COLO829 (cell line): ENCODE data around the gene ABCF3.

Experiments
- DNase-seq: peaks from one replicate; pipeline ENCODE4 v3.0.0; 2012; ENCODE audit warnings: low spot score

ABCF3 gene

DNA sequence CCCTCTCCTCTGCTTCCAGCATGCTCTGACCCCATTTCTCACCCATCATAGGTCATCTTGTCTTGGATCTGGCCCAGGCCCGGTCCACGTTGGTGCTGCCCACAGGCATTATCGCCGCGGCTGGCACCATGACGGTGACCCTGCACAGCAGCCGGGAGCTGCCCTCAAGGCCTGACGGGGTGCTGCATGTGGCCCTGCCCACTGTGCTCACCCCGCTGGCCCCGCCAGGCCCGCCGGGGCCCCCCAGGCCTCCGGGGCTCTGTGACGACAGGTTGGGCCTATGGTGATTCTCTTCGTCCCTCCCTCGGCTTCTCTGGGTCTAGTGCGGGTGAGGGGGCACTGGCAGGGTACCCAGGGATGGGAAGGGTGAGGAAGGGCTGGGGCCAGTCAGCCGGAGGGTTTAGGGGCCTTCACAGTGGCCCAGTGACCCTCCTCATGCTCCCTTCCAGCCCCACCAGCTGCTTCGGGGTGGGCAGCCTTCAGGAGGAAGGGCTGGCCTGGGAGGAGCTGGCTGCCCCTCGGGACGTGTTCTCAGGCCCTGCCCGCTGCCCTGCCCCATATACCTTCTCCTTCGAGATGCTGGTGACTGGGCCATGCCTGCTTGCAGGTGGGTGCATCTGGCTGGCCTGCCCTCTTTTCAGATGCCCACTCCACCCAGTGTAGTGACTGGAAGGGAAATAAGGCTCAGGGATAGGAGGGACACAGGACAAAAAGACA lies 47.3 kb downstream of the ABCF3 start:
- no peak for DNase-seq

DNA sequence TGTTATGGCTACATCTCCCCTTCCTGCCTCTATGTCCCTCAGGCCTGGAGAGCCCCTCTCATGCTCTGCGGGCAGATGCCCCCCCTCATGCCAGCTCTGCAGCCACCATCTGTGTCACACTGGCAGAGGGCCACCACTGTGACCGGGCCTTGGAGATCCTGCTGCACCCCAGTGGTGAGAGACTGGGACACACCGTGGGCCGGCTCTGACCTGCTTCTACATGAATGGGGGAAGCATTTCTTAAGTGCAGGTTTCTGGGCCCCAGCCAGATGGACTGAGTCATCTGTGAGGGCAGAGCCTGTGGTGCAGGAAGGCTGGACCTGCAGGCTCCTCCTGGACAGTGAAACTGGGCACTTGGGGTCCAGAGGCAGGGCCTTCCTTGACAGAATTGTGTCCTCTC lies 48.2 kb downstream of the ABCF3 start:
- peak; percentile 58 for DNase-seq

DNA sequence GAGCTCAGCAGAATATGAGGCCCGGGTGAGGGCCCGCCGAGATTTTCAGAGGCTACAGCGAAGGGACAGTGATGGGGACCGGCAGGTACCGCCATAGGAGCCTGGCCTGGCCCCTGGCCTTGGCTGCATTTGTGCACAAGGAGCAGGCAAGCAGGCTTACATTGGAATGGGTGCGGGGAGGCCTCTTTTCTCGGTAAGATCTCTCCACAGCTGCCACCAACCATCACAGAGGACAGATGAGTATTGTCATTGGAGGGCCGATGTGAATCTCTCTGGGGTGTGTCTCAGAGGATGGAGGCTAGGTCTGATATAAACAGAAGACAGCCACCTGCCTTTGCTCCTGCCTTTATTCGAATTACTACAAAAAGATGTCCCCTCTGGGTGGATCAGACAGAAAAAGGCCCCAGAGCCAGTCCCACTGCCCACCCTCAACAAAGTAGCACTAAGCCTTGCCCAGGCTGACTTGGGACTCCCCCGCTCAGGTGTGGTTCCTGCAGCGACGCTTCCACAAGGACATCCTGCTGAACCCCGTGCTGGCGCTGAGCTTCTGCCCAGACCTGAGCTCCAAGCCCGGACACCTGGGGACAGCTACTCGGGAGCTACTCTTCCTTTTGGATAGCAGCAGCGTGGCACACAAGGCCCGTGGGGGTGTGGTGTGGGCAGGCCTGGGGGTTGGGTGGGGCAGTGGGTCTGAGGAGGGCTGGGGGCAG lies 48.8 kb downstream of the ABCF3 start:
- no peak for DNase-seq

DNA sequence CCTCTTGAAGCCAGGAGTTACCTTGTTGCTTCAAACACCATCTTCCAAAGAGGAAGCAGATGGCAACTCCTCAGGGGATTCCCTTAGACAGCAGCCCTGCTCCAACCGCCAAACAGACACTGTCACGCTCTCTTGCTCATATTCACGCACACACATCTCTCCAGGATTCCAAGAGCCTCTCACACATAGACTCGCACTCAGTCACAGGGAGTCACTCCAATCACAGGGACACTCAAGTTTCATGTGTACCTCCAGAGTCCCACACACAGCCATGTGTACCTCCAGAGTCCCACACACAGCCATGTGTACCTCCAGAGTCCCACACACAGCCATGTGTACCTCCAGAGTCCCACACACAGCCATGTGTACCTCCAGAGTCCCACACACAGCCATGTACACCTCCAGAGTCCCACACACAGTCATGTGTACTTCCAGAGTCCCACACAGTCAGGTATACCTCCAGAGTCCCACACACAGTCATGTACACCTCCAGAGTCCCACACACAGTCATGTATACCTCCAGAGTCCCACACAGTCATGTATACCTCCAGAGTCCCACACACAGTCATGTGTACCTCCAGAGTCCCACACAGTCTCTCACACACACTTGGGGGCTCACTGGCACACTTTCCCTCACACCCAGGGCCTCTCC lies 49.5 kb downstream of the ABCF3 start:
- DNase-seq = no peak

DNA sequence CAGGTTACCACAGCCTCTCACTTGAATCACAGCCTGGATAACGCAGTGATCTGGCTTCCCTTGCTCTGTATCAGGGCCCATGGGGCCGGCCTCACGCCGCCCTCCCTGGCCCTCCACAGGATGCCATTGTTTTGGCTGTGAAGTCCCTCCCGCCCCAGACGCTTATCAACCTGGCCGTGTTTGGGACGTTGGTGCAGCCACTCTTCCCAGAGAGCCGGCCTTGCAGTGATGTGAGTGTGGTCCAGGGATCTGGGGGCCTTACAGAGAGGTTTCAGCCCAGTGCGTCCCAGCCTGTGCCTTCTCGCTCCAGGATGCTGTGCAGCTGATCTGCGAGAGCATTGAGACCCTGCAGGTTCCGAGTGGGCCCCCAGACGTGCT lies 50.0 kb downstream of the ABCF3 start:
- no peak for DNase-seq

DNA sequence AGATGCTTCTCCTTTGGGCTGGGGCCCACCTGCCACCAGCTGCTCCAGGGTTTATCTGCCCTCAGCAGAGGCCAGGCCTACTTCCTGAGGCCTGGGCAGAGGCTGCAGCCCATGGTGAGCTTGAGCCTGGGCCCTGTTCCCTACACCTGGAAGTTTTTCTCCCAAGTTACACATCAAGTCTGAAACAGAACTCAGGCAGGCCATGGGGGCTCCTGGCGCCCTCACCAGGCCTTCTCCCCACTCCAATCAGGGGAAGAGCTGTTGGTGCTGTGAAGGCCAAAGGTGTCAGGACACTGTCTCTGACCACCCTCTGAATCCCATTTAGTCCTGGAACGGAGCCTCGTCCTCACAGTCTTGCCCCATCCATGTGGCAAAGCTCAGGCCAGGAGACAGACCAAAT lies 50.6 kb downstream of the ABCF3 start:
- no peak for DNase-seq

DNA sequence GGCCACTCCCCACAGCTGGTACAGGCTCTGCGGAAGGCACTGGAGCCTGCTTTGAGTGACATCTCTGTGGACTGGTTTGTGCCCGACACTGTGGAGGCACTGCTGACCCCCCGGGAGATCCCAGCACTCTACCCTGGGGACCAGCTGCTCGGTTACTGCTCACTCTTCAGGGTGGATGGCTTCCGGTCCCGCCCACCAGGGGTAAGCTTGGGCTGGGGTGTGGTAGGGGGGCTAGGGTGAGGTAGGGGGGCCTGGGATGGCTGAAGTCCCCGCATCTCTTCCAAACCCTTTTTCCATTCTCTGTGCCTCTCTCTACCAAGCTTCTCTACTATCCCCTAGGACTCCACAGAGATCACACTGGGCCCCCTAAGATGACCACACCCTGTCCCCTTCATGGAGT lies 51.2 kb downstream of the ABCF3 start:
- no peak for DNase-seq

DNA sequence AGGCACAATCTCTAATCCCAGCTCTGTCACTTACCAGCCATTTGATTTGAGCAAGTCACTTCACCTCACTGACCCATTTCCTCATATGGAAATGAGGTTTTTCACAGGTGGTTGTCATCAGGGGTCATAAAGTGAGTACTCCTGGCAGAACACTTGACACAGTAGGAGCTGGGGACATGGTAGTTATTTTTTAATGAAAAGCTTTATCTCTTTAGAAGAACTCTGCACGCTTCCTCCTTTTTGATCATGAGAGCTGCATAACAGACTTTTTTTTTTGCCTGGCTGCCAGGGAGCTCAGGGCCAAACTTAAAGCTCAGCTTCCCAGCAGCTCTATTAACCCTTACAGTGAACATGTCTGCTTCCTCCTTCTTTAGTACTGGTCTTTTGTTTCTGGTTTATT lies 51.8 kb downstream of the ABCF3 start:
- DNase-seq = no peak

DNA sequence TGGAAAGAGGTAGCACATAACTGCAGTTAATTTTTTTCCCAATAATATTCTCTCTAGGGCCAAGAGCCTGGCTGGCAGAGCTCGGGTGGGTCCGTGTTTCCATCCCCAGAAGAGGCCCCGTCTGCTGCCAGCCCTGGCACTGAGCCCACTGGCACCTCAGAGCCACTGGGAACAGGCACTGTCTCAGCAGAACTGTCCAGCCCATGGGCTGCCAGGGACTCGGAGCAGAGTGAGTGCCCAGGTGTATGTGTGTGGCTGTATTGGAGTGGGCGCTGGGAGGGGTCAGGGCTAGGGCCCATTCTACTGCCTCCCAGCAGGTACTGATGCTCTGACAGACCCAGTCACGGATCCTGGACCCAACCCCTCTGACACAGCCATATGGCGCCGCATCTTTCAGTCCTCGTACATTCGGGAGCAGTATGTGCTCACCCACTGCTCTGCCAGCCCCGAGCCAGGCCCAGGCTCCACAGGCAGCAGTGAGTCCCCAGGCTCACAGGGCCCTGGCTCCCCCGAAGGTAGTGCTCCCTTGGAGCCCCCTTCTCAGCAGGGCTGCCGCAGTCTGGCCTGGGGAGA lies 52.3 kb downstream of the ABCF3 start:
- no peak for DNase-seq

DNA sequence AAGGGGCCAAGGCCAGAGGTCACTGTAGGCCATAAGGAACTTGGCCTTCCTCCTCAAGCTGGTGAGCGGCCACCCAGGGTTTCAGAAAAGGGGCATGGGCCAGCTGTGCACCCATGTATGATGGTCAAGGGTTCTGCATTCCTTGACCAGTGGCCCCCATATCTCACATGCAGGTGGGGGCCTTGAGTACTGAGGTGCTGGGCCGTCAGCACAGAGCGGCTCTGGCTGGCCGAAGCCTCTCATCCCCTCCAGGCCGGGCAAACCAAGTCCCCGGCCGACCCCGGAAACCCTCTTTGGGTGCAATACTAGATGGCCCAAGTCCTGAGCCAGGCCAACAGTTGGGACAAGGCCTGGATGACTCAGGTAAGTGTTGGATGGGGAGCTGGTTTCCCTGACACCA lies 53.2 kb downstream of the ABCF3 start:
- no peak for DNase-seq

DNA sequence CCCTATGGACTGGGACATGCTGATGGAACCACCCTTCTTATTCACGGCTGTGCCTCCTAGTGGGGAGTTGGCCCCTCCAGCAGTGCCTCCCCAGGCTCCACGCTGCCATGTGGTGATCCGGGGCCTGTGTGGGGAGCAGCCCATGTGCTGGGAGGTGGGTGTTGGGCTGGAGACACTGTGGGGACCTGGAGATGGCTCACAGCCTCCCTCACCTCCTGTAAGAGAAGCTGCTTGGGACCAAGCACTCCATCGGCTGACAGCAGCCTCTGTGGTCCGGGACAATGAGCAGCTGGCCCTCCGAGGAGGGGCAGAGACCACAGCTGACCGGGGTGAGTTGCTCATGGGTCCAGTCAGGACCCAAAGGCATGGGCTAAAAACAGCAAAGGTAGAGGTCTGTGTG lies 53.7 kb downstream of the ABCF3 start:
- no peak for DNase-seq

DNA sequence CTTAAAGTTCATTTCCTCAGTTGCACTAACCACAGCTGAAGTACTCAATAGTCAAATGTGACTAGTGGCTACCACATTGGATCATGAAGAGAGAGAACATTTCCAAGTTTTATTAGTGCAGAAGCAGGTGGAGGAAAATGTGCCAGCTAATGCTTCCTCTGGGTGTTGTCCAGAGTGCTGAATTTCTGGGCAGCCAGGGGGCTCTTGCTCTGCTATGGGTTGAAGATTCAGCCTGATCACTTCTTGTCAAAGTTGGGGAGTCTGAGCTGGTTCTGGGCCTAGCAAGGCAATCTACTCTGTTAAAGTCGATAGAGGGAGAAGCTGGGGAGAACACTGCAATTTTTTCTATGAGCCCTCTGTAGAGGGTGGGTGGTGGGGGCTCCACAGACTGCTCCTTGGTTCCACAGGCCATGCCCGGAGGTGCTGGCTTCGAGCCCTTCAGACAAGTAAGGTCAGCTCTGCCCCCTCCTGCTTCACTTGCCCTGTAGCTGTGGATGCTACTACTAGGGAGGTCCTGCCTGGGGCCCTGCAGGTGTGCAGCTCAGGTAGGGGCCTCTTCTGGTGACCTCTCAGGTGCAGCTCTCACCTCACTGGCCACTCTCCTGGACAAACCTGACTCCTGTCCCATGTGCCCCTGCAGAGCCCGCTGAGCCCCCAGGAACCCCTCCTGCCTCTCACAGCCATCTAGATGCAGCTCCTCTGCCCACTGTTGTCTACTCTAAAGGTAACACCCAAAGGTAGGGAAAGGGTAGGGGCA lies 54.6 kb downstream of the ABCF3 start:
- DNase-seq = no peak

DNA sequence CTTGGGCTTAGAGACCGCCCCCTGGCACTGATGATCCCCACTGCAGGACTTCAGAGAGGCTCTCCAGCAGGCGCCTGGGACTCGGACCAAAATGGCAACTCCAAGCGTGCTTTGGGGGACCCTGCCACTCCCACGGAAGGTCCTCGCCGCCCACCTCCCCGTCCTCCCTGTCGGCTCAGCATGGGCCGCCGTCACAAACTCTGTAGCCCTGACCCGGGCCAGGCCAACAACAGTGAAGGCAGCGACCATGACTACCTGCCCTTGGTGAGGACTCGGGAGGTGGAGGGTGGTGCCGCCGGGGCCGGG lies 55.1 kb downstream of the ABCF3 start:
- no peak for DNase-seq

DNA sequence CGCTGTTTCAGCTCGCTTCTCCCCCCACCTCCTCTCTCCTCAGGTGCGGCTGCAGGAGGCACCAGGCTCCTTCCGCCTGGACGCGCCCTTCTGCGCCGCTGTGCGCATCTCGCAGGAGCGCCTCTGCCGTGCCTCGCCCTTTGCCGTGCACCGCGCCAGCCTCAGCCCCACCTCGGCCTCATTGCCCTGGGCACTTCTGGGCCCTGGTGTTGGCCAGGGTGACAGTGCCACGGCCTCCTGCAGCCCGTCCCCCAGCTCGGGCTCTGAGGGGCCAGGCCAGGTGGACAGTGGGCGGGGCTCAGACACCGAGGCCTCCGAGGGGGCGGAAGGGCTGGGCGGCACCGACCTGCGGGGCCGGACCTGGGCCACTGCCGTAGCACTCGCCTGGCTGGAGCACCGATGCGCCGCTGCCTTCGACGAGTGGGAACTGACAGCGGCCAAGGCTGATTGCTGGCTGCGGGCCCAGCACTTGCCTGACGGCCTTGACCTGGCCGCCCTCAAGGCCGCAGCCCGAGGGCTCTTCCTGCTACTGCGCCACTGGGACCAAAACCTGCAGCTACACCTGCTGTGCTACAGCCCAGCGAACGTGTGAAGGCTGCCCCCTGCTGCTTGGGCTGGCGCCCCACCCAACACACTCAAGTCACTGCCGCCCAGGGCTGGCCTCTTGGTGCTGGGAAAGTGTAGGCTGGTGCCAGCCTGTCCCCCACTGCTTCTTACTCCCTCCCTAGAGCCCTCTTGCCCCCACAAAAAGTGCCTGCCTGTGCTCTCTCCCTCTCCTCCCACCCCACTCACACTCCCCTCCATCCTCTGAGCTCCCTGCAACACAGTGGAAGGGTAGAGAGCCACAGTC lies 55.7 kb downstream of the ABCF3 start:
- no peak for DNase-seq

DNA sequence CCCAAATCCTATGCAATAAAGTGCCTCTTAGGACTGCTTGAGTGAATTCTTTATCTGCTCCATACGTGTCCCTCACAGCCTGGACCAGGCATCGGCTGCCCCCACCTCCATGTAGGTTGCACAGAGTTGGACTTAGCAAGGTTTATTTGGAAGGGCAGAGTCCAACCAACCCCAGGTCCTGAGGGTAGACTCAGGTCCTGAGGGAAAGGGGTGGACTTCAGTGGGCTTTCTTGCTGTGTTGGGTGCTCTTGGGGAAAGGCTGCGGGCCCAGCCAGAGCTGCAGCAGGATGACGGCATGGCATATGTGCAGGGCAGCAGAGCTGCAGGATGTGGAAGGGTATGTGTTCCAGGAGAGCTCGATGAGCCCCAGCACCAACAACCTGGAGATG lies 56.3 kb downstream of the ABCF3 start:
- no peak for DNase-seq
